ENCODE results near the gene HPS4. TPM values are rescaled to one million over a fixed set of nuclear protein-coding genes. Genes with fewer than 3 reads are reported as not detected.
"Not testable (repeated sequence)": the region's sequence is repeated elsewhere in the genome, so short reads cannot be mapped to it uniquely, and the experiment has no call there.

The HPS4 gene
- polyA plus RNA-seq, 5 donors = 24.4 to 38.5 (median 36.4) TPM

DNA sequence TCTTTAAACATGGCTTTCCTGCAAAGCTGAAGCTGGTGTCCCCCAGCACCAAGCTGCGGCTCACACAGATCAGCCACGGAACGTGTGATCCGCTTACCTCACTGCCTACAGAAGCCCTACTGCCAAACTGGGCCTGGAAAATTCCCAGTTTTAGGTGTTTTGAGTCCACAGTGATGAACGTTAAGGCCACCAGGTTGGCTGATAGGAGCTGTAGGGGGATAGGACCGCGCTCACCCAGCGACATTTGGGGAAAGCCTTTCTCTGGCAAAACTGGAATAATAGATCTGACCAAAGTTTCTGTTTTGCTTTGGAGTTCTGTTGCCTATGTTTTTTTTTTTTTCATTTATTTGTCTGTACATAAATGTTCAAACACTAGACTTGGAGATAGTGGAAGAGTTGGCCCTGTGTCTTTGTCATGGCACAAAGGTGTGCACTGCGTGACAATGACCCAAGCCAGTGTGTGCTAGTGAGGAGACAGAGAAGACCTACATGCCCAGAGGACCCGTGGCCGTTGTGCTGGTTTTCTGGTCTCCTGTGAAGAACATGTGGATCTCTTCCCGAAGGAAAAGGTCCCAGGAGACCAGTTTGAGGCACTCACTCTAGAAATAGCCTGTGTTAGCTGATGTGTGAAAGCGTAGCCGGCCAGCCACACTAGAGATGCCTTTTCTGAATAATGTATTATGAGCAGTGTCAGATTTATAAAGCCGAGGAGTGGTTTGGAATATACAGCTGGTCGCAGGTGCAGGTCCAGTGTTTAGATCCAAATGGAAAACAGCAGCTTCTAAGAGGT is 39.5 kb downstream of the HPS4 start:
- DNase-seq = no peak

DNA sequence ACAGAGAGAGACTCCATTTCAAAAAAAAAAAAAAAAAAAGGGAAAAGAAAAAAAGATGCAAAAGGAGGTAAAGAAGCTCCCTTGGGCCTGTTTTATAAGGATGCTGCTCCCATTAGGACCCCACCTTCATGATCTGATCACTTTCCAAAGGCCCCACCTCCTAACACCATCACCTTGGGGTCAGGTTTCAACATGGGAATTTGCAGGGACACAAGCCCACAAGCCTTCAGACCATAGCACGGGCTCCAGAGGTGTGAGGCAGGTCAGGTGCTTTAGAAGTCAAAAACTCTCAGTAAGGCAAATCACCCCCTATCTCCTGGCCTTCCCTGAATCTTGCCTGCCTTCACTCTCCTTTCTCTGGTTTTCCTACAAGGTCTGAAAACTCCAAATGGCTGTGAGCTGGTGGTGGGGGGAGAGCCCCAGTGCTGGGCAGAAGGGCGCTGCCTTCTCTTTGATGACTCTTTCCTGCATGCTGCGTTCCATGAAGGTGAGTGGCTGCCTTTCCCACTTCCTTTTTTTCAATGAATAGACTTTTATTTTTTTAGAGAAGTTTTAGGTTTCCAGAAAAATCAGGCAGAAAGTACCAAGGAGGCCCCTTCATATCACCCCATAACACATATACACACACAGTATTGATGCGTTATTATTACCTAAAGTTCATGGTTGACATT is 41.4 kb downstream of the HPS4 start:
- no peak for DNase-seq

DNA sequence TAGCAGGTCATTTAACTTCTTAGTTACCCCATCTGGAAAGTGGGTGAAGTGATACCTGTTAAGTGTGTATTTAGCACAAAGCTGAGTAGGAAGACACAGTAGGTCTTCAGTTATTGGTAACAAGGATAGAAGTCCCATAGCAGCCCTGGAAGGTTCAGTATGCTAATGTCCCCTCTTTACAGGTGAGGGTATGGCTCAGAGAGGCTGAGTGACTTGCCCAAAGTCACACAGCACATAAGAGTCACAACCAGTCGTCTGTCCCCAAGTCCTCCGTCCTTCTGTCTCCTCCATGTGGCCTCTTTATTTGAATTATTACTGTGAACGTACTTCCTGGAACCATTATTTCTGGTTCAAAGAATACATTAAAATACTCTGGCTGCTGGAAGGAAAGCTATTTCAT is 44.0 kb downstream of the HPS4 start:
- no peak for DNase-seq

DNA sequence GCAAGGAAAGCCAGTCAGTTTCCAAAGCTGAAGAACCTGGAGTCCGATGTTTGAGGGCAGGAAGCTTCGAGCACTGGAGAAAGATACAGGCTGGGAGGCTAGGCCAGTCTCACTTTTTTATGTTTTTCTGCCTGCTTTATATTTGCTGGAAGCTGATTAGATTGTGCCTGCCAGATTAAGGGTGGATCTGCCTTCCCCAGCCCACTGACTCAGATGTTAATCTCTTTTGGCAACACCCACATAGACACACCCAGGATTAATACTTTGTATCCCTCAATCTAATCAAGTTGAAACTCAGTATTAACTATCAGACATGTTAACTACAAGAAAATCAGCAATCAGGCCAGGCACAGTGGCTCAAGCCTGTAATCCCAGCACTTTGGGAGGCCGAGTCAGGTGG is 44.8 kb downstream of the HPS4 start:
- not testable (repeated sequence) for DNase-seq

DNA sequence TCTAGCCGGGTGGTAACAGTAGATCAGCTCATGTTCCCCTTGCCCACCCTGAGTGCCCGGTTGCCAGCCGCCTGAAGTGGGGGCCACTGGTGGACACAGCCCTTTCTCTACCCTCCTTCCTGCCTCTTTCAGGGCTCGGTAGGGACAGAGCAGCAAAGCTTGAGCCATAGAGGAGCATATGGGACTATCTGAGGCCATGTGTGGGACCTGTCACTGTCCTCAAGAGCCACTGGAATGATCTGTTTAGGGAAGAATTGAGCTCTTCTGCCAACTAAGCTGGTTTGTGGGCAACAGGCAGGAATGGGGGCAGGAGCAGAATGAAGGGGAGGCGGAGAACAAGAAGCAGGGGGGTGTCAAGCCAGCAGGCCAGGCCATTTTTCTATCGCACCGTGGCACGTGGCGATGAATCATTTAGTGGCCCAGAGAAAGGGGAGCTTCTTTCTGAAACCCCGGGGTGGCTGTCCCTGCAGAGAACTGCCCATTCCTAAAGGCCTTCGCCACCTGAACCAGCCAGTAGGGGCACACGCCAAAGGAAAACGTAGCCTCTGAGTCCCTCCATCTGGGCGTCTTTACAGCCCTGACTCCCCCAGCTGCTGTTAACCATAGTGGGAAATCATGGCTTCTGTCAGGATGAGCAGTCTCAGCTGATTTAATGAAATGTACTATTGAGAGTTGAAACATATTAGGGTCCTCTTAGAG is 45.7 kb downstream of the HPS4 start:
- DNase-seq = no peak

DNA sequence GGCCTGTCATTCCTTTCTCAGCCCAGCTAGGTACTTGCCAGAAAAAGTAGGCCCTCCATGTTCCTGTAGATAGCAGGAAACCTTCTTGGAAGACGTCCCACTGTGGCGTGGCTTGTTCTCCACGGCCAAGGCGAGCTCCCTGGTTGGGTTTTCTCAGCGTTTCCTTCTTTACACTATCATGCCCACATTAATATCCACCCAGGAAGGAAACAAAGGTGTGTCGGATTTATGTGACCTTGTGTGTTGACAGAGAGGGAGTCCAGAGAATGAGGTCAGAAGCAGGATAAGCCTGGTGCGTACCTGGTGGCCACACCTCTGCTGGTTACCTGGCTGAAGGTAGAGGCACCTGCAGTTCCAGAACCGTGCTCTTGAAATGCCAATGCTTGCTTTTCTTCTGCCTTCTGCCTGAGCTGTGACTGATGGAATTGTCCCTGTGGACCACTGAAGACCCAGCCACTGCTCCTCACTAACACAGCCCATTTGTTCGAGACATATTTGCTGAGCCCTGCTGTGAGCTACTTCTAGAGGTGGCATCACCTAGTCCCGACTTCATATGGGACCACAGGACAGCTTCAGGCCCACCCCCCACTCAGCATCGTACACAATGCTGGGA is 46.6 kb downstream of the HPS4 start:
- no peak for DNase-seq

DNA sequence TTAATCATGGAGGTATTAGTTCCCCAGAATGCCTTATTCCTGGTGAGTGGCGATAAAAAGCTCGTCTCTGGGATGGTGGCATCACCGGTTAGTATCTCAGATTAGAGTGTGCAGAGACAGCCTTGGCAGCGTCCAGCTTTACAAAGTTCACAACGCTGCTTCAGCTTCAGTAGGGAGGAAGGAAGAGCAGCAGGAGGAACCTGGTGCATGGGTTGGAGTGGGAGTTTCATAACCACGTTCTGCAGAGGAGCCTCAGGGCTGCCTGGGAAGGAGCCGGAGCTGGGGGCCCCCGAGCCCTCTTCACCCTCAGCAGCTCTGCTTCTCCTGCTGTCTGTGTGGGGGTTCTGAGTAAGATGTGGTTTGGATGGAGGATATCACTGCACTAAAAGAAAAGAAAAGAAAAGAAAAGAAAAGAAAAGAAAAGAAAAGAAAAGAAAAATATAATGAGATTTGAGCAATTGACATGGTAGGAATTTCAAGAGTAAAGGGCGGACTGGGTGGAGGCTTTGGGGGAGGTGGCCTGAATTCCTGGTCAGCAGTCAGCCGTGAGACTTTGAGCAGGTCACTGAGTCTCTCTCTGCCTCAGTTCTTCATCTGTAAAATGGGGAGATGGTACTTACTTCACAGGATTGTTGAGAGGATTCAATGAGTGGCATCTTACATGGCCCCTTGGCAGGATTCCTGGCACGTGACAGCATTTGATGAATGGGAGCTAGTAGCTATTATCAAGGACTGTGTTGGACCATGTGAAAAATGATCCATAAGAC is 48.1 kb downstream of the HPS4 start:
- no peak for DNase-seq

DNA sequence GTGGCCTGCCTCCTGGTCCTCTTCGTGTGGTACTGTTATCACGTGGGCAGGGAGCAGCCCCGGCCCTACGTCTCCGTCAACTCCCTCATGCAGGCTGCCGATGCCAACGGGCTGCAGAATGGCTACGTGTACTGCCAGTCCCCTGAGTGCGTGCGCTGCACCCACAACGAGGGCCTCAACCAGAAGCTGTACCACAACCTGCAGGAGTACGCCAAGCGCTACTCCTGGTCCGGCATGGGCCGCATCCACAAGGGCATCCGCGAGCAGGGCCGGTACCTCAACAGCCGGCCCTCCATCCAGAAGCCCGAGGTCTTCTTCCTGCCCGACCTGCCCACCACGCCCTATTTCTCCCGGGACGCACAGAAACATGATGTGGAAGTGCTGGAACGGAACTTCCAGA is 49.8 kb downstream of the HPS4 start:
- DNase-seq = no peak

DNA sequence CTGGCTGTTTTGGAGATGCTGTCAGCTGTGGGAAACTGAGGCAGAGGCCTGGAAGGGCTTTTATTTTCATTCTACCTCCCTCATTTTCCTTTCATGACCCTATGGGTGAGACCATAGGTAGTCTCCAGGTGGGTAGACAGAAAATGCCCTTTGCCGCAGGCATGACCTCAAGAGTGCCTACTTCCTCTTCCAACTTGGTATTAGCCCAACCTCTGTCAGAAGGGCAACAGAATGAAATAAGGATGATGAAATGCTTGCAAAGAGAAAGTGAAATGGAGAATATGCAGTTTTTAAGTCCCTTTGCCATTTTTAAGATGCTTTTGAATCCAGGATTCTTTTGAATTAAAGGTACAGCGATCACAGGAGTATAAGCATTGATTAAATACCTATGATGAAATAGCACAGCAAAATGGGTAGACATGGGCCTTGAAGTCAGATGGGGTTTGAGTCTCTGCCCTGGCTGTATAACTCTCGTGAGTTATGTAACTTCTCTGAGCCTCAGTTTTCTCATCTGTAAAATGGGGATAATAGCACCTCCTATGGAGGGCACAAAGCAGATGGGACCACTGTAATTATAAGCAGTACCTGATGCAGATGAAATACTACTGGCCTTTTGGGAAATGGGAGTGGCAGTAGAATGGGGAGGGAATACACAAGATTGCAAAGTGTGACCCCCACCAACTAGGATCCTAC is 50.8 kb downstream of the HPS4 start:
- DNase-seq = no peak

DNA sequence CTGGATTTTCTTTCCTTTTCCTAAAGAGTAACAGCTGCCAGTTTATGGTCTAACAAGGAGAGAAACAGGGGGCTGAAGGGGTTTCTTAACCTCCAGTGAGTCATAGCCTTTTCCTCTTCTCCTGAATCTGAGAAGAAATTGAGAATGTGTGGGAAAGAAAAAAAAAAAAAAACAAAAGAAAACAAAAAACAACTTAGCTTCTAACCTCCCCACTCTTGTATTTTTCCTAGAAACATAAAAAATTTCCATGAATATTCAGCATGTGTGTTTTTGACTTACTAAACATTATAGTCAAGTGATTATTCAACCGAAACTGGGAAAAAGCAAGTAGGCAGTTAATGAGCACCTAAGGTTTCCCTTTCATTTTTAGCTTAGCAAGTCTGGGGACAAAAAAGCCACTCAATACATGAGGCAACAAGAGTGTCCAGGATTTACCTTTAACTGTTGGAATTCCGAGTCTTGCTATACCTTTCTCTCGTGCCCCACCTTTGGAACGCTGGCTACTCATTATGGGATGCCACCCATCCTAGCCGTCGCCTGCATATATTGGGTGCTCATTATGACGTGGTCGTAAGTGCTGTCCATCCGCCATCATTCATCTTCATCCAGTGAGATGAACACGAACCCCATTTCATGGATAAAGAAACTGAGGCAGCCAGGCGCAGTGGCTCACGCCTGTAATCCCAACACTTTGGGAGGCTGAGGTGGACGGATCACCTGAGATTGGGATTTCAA is 52.2 kb downstream of the HPS4 start:
- no peak for DNase-seq

DNA sequence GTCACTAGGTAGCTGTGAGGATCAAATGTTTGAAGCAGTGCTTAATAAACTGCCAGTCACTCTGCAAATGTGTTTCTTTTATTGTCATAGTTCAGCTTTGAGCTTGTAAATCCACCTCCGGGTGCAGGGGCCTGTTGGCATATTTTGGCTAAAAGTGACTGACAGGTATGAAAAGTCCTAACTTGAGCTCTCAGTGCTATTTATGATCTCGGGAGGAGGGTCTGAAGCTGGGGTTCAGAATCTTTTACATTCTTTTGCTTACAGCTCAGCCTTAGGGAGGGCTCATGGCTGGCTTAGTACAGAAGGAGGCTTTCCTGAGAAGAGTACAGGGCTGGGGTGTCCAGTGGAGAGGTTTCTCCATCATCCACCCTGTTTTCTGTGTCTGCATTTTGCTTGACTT is 53.0 kb downstream of the HPS4 start:
- no peak for DNase-seq

DNA sequence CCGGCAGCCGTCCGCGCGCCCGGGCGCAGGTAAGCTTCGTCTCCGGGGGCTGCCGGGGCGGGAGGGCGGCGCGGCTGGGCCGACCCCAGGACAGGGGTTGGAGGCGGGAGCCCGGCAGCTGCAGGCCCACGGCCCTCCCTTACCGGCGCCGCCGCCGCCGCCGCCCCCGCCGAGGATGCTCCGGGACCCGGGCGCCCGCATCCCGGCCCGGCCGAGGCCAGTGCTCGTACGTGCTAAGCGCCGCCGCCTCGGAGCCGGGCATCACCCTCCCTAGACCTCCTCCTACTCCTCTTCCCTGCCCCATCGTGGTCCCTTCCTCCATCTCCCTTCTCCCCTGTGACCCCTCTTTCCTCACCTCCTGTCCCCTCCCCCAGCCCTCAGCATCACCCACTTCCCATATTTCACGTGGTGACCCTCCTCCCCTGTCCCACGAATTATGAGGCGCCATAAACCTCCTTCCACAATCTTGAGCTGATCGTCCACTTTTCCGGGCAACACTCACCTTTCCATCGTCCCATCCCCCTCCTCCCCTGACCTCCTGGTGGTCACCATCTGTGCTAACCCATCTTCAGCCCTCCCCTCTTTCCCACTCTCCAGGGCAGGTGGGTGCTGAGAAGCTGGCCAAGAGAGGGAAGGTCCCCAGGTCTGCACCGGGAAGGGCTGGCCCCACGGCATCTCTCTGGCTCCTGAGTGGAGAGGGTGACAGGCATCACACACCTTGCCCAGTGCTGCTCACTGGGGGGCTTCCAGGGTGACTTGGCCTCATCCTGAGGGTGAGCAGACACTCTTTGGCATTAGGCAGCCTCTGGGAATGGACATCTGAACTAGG is 53.9 kb downstream of the HPS4 start:
- DNase-seq = no peak

DNA sequence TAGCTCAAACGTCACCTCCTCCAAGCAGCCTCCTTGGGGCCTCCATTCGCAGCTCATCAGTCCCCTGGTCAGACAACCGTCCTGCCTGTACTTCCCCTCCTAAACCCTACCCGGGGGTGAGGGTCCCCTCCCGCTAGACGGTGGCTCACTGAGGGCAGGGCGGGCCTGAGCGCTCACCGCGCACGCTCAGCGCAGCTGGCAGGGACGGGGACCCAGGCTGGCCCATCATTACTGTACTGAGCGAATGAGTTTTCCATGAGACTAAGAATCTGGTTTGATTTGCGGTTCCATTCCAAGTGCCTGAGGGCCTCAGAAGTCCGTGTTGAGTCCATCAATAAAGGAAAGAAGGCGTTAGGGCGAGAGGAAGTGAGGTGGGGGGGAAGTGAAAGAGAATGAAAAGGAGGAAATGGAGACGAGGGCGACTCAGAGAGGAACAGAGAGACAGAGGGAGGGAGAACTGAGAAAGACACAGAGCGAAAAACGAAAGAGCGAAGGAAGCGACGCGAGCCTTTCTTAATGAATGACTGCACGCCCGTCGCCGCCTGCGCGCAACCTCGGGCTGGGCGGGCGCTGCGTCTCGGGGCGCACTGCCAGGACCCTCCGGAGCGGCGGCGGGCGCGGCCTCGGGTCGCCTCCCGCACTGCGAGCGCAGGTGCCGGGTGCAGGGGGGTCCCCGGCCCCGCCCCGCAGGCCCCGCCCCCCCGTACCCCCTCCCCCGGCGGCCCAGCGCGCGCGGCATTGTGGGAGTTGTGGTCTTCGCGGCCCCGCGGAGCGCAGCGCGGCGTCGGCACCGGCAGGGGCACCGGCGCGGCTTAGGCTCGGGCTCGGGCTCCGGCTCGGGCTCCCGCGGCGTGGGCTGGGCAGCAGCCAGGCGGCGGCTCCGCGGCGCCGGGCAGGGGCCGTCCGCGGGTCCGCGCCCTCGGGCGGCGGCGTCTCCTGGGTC is 54.8 kb downstream of the HPS4 start, which contains the start of gene ASPHD2:
Gene ASPHD2 (plus strand): TSS at position 746 of the 943 bp plus-strand sequence. CDS start 4,356 bp downstream, outside the sequence.
- peak; percentile 33 to 44 for DNase-seq

DNA sequence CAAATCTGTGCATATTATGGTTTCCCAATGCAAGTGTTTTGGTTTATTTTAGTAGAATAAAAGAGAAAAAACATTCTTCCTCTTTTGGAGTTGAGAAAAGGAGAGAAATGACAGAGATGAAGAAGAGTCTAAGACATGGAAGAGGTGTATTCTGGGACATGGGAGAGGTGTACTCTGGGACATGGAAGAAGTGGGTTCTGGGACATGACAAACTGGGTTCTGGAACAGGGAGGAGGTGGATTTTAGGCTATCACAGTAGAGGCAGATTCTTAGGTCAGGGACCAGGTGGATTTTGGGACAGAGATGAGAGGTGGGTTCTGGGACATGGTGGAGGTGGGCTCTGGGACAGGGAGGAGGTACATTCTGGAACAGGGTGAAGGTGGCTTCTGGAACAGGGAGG is 56.7 kb downstream of the HPS4 start:
- no peak for DNase-seq

DNA sequence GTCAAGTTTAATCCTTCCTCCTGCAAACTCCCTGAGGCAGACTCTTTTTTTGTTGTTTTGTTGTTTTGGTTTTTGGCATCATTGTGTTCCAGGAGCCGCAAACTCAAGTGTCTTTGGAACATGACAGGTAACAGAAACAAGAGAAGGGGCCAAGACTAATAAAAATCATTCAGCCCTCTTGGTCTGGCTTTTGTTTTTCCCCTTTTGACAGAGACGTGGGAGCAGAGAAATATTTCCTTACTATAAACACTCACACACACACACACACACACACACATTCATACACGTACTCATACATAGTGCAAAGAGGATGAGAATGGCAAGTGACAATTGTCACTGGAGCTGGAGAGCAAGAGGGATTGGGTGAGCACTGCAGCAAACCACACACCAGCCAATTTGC is 65.0 kb downstream of the HPS4 start:
- no peak for DNase-seq

DNA sequence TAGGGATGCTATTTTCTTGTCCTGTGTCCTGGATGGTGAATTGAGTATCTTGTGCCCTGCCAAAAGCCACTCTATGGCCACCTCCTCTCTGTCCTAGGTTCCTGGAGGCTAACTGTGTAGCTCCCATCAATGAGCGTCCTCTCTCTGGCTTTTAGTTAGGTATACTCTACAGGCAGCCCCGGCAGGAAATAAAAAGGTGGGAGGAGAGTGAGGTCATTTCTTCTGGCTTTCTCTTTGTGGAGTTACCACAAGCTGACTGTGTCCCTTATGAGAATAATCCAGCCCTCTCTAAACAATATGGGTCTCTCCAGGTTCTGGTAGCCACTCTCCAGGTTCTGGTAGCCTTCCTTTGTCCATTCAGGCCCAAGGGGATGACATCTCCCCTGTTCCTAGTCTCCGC is 66.2 kb downstream of the HPS4 start:
- DNase-seq = no peak

DNA sequence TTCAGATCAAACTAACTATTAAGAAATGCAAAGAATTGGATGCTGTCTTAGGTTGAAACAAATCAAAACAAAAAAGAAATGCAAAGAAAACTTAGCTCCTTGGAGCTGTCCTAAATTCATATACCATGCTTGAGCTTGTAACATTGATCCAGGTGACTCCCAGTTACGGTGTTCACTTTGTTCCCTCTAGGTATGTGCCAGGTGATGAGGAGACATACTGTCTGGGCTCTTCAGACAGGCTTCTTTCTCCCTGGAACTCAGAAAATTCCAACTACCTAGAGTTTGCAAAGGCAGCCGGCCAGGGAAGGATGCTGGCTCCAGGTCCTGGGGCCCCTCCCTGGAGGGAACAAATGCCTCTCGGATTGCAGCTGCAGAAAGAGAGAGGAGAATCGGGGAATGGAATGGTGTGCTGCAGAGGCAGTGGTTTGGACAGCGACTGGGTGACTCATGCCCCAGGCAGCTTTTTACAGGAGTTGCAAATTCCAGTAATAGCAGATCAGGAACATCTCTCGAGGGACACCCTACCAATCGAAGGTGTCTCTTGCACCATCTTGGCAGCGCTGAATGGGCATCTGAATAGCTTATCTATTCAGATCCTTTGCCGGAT is 66.8 kb downstream of the HPS4 start:
- no peak for DNase-seq

DNA sequence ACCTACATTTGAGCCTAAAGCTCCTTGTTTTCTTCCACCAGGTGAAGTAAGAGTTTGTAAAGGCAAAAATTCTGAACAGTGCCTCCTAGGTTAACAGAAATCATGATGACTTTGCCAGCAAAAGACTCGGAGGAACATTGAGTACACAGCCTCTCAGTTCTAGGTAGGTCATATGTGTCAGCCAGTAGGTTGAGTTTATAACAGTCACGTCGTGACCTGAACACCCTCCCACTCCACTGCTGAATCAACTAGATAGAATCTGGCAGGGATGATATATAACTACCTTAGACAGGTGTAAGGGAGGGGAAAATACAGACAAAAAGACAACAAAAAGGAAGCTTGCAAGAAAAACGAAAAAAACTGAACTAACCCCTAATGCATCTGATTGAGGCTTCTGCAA is 67.3 kb downstream of the HPS4 start:
- no peak for DNase-seq

Data from right lung (tissue), 5 donors.